OCI-LY7 (cell line): Measurements from ENCODE around the gene LRRK1. TPM values are rescaled to one million over a fixed set of nuclear protein-coding genes. Genes with fewer than 3 reads are reported as not detected.

Source experiments
- BruUV-seq: library from RNA; stranded (reverse); fragments of 400-500 nt; replicated peaks from 2 replicates; lab custom pipeline; 2021; lab: Mats Ljungman, UMichigan
- CTCF ChIA-PET: fragments of 300-600 bp; sonication (Branson Sonifier 250); formaldehyde crosslinking; loops from one replicate; lab custom pipeline; 2022; ENCODE audit warnings: antibody characterized with exemption; ENCODE audit not compliant: unreplicated experiment; lab: Charles Lee
- POLR2A ChIA-PET: fragments of 300-600 bp; sonication (Branson Sonifier 250); formaldehyde crosslinking; loops from one replicate; lab custom pipeline; 2022; ENCODE audit warnings: antibody characterized with exemption; lab: Charles Lee
- DNase-seq: peaks from one replicate; pipeline ENCODE4 v3.0.0-alpha.2; 2015; ENCODE audit warnings: low spot score
- H2AFZ ChIP-seq: fragments of 200-600 bp; sonication (generic), shearing (Covaris generic); 2 replicates; pipeline ENCODE4 v1.6.1; 2014; ENCODE audit warnings: mild to moderate bottlenecking, antibody characterized with exemption, low read length, moderate library complexity
- H3K27ac ChIP-seq: fragments of 200-600 bp; sonication (generic); 2 replicates; pipeline ENCODE4 v1.5.1; 2014; ENCODE audit warnings: mixed run types, low read depth, mild to moderate bottlenecking, moderate library complexity, low read length, inconsistent platforms; ENCODE audit not compliant: poor library complexity, severe bottlenecking
- H3K36me3 ChIP-seq: fragments of 200-600 bp; sonication (generic); 2 replicates; pipeline ENCODE4 v1.6.1; 2014; ENCODE audit warnings: mild to moderate bottlenecking, antibody characterized with exemption, low read length, moderate library complexity, mixed read lengths; ENCODE audit not compliant: insufficient read depth
- H3K4me1 ChIP-seq: fragments of 200-600 bp; sonication (generic); 2 replicates; pipeline ENCODE4 v1.5.1; 2014; ENCODE audit warnings: mild to moderate bottlenecking, low read length; ENCODE audit not compliant: insufficient read depth, poor library complexity, severe bottlenecking
- H3K4me2 ChIP-seq: fragments of 200-600 bp; sonication (generic); 2 replicates; pipeline ENCODE4 v1.6.1; 2014; ENCODE audit warnings: mild to moderate bottlenecking, low read length
- H3K4me3 ChIP-seq: fragments of 200-600 bp; sonication (generic); 2 replicates; pipeline ENCODE4 v1.5.1; 2014; ENCODE audit warnings: mild to moderate bottlenecking, low read depth, low read length; ENCODE audit not compliant: poor library complexity, severe bottlenecking
- H3K79me2 ChIP-seq: fragments of 200-600 bp; sonication (generic); 2 replicates; pipeline ENCODE4 v1.6.1; 2016; ENCODE audit warnings: low read depth, mild to moderate bottlenecking, low read length, moderate library complexity, mixed read lengths; ENCODE audit not compliant: insufficient read depth
- H3K9me2 ChIP-seq: fragments of 200-600 bp; sonication (generic); 2 replicates; pipeline ENCODE4 v1.6.1; 2016; ENCODE audit warnings: mild to moderate bottlenecking, low read length, mixed read lengths; ENCODE audit not compliant: insufficient read depth
- H3K9me3 ChIP-seq: fragments of 200-600 bp; sonication (generic); 2 replicates; pipeline ENCODE4 v1.6.1; 2014; ENCODE audit warnings: mild to moderate bottlenecking, mixed run types, low read length, mixed read lengths
- H4K20me1 ChIP-seq: fragments of 200-600 bp; sonication (generic); 2 replicates; pipeline ENCODE4 v1.6.1; 2014; ENCODE audit warnings: mild to moderate bottlenecking, antibody characterized with exemption, low read length, moderate library complexity, mixed read lengths; ENCODE audit not compliant: insufficient read depth
- CTCF ChIP-seq: fragments of 200-600 bp; sonication (generic); conservative IDR thresholded peaks from 2 replicates; pipeline ENCODE4 v1.5.1; 2014; ENCODE audit warnings: mild to moderate bottlenecking, antibody characterized with exemption, low read length, moderate library complexity, mixed read lengths
- EZH2phosphoT487 ChIP-seq: fragments of 200-600 bp; sonication (generic); IDR thresholded peaks from 2 replicates; pipeline ENCODE4 v1.6.1; 2018; ENCODE audit warnings: low read depth, borderline replicate concordance, mild to moderate bottlenecking, mixed run types, antibody characterized with exemption, low read length, moderate library complexity, mixed read lengths
- intact Hi-C: fragments of 100-400 bp; cut with micrococcal nuclease; formaldehyde crosslinking; loops from one replicate; pipeline ENCODE4 v1.10.0; 2022; ENCODE audit not compliant: unreplicated experiment
- total RNA-seq, 2 experiments: library from RNA; depleted of rRNA in 1 of 2; stranded (reverse); fragments of >200 nt in 1 of 2; shearing (Covaris generic) in 1 of 2; gene quantifications; 2 replicates each; pipeline ENCODE4 v1.2.3, GENCODE V29; 2014 to 2022

The LRRK1 gene
- total RNA-seq, 2 experiments from 2014 or later, result 92.3 to 233 TPM

GRCh38 chr15:101018450-101018849 lies 99.3 kb downstream of the LRRK1 start:
- Histone ChIP-seq H3K9me3 (no peaks in the 10 kb centered on the region), H3K27ac (no peak overlapping the region), H3K4me1 (no peaks in the 10 kb centered on the region), H3K36me3 (peaks cover 99% of the 10 kb centered on the region), H4K20me1 (no peaks in the 10 kb centered on the region), H3K9me2 (no peaks in the 10 kb centered on the region), H3K4me2 (no peak overlapping the region), H3K79me2 (no peaks in the 10 kb centered on the region), H2AFZ (no peak overlapping the region), H3K4me3 (no peak overlapping the region)
- intact Hi-C loops, result no loop called here
- BruUV-seq, result no TSS peak
- no peak for TF ChIP-seq CTCF
- no peak for TF ChIP-seq EZH2phosphoT487
- no peak for DNase-seq
- ChIA-PET CTCF (no interaction called here), POLR2A (interaction anchor here (0.6 to 1.3 kb wide), 2 partner anchors 8 to 21 kb away, joined by 3 read pairs; no protein-coding TSS in a partner anchor)

DNA sequence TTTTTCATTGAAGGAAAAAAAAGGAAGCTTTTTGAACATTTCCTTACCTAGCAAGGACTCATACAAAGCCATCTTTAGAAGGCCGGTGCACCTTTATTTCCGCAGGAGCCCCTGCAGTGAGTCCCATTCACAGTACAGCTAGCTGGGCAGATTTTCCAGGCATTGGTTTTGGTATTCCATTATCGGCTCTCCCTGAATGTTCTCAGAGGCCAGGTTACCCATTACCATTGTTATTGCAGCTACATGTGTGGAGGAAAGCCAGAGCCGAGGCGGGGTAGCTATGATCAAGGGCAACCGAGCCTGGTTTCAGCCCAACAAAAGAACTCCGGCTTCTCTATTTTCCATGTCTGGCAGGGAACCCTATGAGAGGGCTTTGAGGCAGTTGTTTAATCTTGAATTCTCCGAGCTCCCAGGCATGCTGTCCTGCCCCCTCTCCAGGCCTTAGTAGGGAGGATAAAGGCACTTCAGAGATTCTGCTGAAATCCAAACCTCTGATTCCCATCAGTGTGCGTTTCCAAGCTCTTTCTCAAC lies 100.3 kb downstream of the LRRK1 start:
- Histone ChIP-seq H3K9me3 (no peaks in the 10 kb centered on the region), H2AFZ (no peak overlapping the region), H3K4me2 (no peak overlapping the region), H3K4me1 (no peaks in the 10 kb centered on the region), H3K79me2 (no peaks in the 10 kb centered on the region), H3K9me2 (no peaks in the 10 kb centered on the region), H3K4me3 (no peak overlapping the region), H4K20me1 (no peaks in the 10 kb centered on the region), H3K27ac (no peak overlapping the region), H3K36me3 (peaks cover 99% of the 10 kb centered on the region)
- BruUV-seq, result no TSS peak
- no peak for DNase-seq
- intact Hi-C loops, result no loop called here
- TF ChIP-seq EZH2phosphoT487 (no peak), CTCF (no peak)
- CTCF ChIA-PET, result no interaction called here
- POLR2A ChIA-PET, result interaction anchor here (1.3 kb wide), 1 partner anchor 20 kb away, joined by 3 read pairs; no protein-coding TSS in a partner anchor

GRCh38 chr15:101020451-101020850 lies 101.3 kb downstream of the LRRK1 start:
- Histone ChIP-seq H3K4me2 (no peak overlapping the region), H3K36me3 (peaks cover 99% of the 10 kb centered on the region), H4K20me1 (no peaks in the 10 kb centered on the region), H3K4me1 (no peaks in the 10 kb centered on the region), H2AFZ (no peak overlapping the region), H3K9me2 (no peaks in the 10 kb centered on the region), H3K79me2 (no peaks in the 10 kb centered on the region), H3K9me3 (no peaks in the 10 kb centered on the region), H3K4me3 (no peak overlapping the region), H3K27ac (no peak overlapping the region)
- ChIA-PET CTCF (no interaction called here), POLR2A (interaction anchor here (0.7 to 1.6 kb wide), 2 partner anchors 11 to 20 kb away, joined by 3 to 4 read pairs; no protein-coding TSS in a partner anchor)
- intact Hi-C loops, result no loop called here
- BruUV-seq, result no TSS peak
- no peak for DNase-seq
- TF ChIP-seq EZH2phosphoT487 (no peak), CTCF (no peak)
